HEK293 (cell line): ENCODE results near the gene NOC2L.

Experiments used
- GLI4 ChIP-seq: fragments of 450-650 bp; formaldehyde crosslinking; IDR thresholded peaks from 2 replicates; pipeline ENCODE4 v1.5.1; 2016; ENCODE audit warnings: missing biosample characterization, missing genetic modification characterization
- PATZ1 ChIP-seq: fragments of 450-650 bp; formaldehyde crosslinking; IDR thresholded peaks from 2 replicates; pipeline ENCODE4 v1.5.1; 2016; ENCODE audit warnings: missing biosample characterization, missing genetic modification characterization
- SCRT2 ChIP-seq: fragments of 450-650 bp; formaldehyde crosslinking; IDR thresholded peaks from 2 replicates; pipeline ENCODE4 v1.5.1; 2016; ENCODE audit warnings: missing biosample characterization, missing genetic modification characterization
- TRIM28 ChIP-seq: IDR thresholded peaks from 2 replicates; pipeline ENCODE4 v1.6.1; 2011; ENCODE audit warnings: low read length, control low read depth, borderline replicate concordance
- YY2 ChIP-seq: fragments of 450-650 bp; formaldehyde crosslinking; IDR thresholded peaks from 2 replicates; pipeline ENCODE4 v1.5.1; 2016; ENCODE audit warnings: missing biosample characterization, missing genetic modification characterization
- ZNF138 ChIP-seq: fragments of 450-650 bp; formaldehyde crosslinking; IDR thresholded peaks from 2 replicates; pipeline ENCODE4 v1.5.1; 2016; ENCODE audit warnings: missing biosample characterization, missing genetic modification characterization, borderline replicate concordance
- ZNF140 ChIP-seq: fragments of 450-650 bp; formaldehyde crosslinking; IDR thresholded peaks from 2 replicates; pipeline ENCODE4 v1.5.1; 2016; ENCODE audit warnings: missing biosample characterization, missing genetic modification characterization
- ZNF148 ChIP-seq: fragments of 450-650 bp; formaldehyde crosslinking; IDR thresholded peaks from 2 replicates; pipeline ENCODE4 v1.5.0; 2017; ENCODE audit warnings: missing biosample characterization, missing genetic modification characterization, borderline replicate concordance
- ZNF292 ChIP-seq: fragments of 450-650 bp; formaldehyde crosslinking; IDR thresholded peaks from 2 replicates; pipeline ENCODE4 v1.5.1; 2016; ENCODE audit warnings: low read depth, missing biosample characterization, missing genetic modification characterization, borderline replicate concordance
- ZNF37A ChIP-seq: fragments of 450-650 bp; IDR thresholded peaks from 2 replicates; pipeline ENCODE4 v1.5.1; 2018; ENCODE audit warnings: missing biosample characterization, missing genetic modification characterization
- ZNF510 ChIP-seq: fragments of 450-650 bp; formaldehyde crosslinking; IDR thresholded peaks from 2 replicates; pipeline ENCODE4 v1.5.1; 2018; ENCODE audit warnings: mild to moderate bottlenecking, missing genetic modification characterization, missing biosample characterization; ENCODE audit not compliant: insufficient replicate concordance
- ZNF571 ChIP-seq: fragments of 450-650 bp; formaldehyde crosslinking; IDR thresholded peaks from 2 replicates; pipeline ENCODE4 v1.5.0; 2017; ENCODE audit warnings: missing biosample characterization, missing genetic modification characterization
- ZNF580 ChIP-seq: fragments of 450-650 bp; formaldehyde crosslinking; IDR thresholded peaks from 2 replicates; pipeline ENCODE4 v1.5.1; 2016; ENCODE audit warnings: missing biosample characterization, missing genetic modification characterization
- ZNF596 ChIP-seq: fragments of 450-650 bp; IDR thresholded peaks from 2 replicates; pipeline ENCODE4 v1.5.0; 2018; ENCODE audit warnings: missing biosample characterization, mild to moderate bottlenecking, missing genetic modification characterization, moderate library complexity
- ZNF621 ChIP-seq: fragments of 450-650 bp; formaldehyde crosslinking; IDR thresholded peaks from 2 replicates; pipeline ENCODE4 v1.5.1; 2017; ENCODE audit warnings: missing biosample characterization, missing genetic modification characterization
- ZNF629 ChIP-seq: fragments of 450-650 bp; formaldehyde crosslinking; IDR thresholded peaks from 2 replicates; pipeline ENCODE4 v1.5.1; 2017; ENCODE audit warnings: missing biosample characterization, missing genetic modification characterization
- ZNF664 ChIP-seq: fragments of 450-650 bp; formaldehyde crosslinking; IDR thresholded peaks from 2 replicates; pipeline ENCODE4 v1.5.1; 2016; ENCODE audit warnings: missing biosample characterization, missing genetic modification characterization
- ZNF768 ChIP-seq: fragments of 450-650 bp; formaldehyde crosslinking; IDR thresholded peaks from 2 replicates; pipeline ENCODE4 v1.5.1; 2018; ENCODE audit warnings: missing biosample characterization, mild to moderate bottlenecking, missing genetic modification characterization
- ZNF792 ChIP-seq: fragments of 450-650 bp; formaldehyde crosslinking; IDR thresholded peaks from 2 replicates; pipeline ENCODE4 v1.5.1; 2016; ENCODE audit warnings: missing biosample characterization, missing genetic modification characterization
- TF ChIP-seq, protein P1 (sequence below): fragments of 450-650 bp; formaldehyde crosslinking; conservative IDR thresholded peaks from 2 replicates; pipeline ENCODE4 v1.5.1; 2016; ENCODE audit warnings: low read depth, missing biosample characterization, missing genetic modification characterization
- TF ChIP-seq, protein P2 (sequence below): fragments of 450-650 bp; formaldehyde crosslinking; optimal IDR thresholded peaks from 2 replicates; pipeline ENCODE3; 2016; ENCODE audit warnings: missing biosample characterization, mild to moderate bottlenecking, missing genetic modification characterization
- TF ChIP-seq, protein P3 (sequence below): fragments of 450-650 bp; formaldehyde crosslinking; IDR thresholded peaks from 2 replicates; pipeline ENCODE4 v1.5.1; 2016; ENCODE audit warnings: missing biosample characterization, missing genetic modification characterization
- TF ChIP-seq, protein P4 (sequence below): fragments of 450-650 bp; formaldehyde crosslinking; IDR thresholded peaks from 2 replicates; pipeline ENCODE4 v1.5.1; 2017; ENCODE audit warnings: missing biosample characterization, missing genetic modification characterization

NOC2L gene

GRCh38 chr1:1000357-1001056 lies 41.5 kb upstream of the NOC2L start (continued):
- TF ChIP-seq, protein P1, sequence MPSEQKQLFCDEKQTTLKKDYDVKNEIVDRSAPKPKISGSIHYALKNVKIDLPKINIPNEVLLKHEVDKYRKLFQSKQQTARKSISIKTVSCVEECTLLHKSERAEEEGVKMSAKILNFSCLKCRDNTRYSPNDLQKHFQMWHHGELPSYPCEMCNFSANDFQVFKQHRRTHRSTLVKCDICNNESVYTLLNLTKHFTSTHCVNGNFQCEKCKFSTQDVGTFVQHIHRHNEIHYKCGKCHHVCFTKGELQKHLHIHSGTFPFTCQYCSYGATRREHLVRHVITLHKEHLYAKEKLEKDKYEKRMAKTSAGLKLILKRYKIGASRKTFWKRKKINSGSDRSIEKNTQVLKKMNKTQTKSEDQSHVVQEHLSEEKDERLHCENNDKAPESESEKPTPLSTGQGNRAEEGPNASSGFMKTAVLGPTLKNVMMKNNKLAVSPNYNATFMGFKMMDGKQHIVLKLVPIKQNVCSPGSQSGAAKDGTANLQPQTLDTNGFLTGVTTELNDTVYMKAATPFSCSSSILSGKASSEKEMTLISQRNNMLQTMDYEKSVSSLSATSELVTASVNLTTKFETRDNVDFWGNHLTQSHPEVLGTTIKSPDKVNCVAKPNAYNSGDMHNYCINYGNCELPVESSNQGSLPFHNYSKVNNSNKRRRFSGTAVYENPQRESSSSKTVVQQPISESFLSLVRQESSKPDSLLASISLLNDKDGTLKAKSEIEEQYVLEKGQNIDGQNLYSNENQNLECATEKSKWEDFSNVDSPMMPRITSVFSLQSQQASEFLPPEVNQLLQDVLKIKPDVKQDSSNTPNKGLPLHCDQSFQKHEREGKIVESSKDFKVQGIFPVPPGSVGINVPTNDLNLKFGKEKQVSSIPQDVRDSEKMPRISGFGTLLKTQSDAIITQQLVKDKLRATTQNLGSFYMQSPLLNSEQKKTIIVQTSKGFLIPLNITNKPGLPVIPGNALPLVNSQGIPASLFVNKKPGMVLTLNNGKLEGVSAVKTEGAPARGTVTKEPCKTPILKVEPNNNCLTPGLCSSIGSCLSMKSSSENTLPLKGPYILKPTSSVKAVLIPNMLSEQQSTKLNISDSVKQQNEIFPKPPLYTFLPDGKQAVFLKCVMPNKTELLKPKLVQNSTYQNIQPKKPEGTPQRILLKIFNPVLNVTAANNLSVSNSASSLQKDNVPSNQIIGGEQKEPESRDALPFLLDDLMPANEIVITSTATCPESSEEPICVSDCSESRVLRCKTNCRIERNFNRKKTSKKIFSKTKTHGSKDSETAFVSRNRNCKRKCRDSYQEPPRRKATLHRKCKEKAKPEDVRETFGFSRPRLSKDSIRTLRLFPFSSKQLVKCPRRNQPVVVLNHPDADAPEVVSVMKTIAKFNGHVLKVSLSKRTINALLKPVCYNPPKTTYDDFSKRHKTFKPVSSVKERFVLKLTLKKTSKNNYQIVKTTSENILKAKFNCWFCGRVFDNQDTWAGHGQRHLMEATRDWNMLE (tag by site-specific recombination) = no peak; the same call in 1 of the 2 replicates
- TF ChIP-seq PATZ1 = peak; percentile 95
- TF ChIP-seq, protein P2, sequence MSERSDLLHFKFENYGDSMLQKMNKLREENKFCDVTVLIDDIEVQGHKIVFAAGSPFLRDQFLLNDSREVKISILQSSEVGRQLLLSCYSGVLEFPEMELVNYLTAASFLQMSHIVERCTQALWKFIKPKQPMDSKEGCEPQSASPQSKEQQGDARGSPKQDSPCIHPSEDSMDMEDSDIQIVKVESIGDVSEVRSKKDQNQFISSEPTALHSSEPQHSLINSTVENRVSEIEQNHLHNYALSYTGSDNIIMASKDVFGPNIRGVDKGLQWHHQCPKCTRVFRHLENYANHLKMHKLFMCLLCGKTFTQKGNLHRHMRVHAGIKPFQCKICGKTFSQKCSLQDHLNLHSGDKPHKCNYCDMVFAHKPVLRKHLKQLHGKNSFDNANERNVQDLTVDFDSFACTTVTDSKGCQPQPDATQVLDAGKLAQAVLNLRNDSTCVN (tag by site-specific recombination) = peak; percentile 97
- TF ChIP-seq, protein P3, sequence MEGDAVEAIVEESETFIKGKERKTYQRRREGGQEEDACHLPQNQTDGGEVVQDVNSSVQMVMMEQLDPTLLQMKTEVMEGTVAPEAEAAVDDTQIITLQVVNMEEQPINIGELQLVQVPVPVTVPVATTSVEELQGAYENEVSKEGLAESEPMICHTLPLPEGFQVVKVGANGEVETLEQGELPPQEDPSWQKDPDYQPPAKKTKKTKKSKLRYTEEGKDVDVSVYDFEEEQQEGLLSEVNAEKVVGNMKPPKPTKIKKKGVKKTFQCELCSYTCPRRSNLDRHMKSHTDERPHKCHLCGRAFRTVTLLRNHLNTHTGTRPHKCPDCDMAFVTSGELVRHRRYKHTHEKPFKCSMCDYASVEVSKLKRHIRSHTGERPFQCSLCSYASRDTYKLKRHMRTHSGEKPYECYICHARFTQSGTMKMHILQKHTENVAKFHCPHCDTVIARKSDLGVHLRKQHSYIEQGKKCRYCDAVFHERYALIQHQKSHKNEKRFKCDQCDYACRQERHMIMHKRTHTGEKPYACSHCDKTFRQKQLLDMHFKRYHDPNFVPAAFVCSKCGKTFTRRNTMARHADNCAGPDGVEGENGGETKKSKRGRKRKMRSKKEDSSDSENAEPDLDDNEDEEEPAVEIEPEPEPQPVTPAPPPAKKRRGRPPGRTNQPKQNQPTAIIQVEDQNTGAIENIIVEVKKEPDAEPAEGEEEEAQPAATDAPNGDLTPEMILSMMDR = peak; percentile 16; the same call in 1 of the 2 replicates
- peak; percentile 57; the same call in 1 of the 2 replicates for TF ChIP-seq ZNF664
- no peak for TF ChIP-seq ZNF292 (tag by site-specific recombination)
- no peak; the same call in none of the 2 replicates for TF ChIP-seq SCRT2 (tag by site-specific recombination)
- TF ChIP-seq ZNF571 (tag by site-specific recombination) = no peak
- no peak; the same call in 1 of the 2 replicates for TF ChIP-seq ZNF37A (tag by site-specific recombination)
- TF ChIP-seq TRIM28 = no peak
- TF ChIP-seq ZNF510 (tag by site-specific recombination) = no peak
- no peak for TF ChIP-seq ZNF138 (tag by site-specific recombination)
- TF ChIP-seq GLI4 (tag by site-specific recombination) = no peak
- TF ChIP-seq YY2 (tag by site-specific recombination) = peak; percentile 90
- TF ChIP-seq ZNF148 (tag by site-specific recombination) = peak; percentile 77; the same call in 1 of the 2 replicates
- TF ChIP-seq ZNF580 (tag by site-specific recombination) = peak; percentile 55; the same call in 1 of the 2 replicates
- TF ChIP-seq ZNF792 (tag by site-specific recombination) = peak; percentile 79; the same call in 1 of the 2 replicates
- no peak for TF ChIP-seq ZNF140
- TF ChIP-seq ZNF596 (tag by site-specific recombination) = peak; percentile 68
- no peak for TF ChIP-seq ZNF621 (tag by site-specific recombination)
- TF ChIP-seq ZNF629 (tag by site-specific recombination) = peak; percentile 100
- no peak; the same call in 1 of the 2 replicates for TF ChIP-seq ZNF768 (tag by site-specific recombination)
- TF ChIP-seq, protein P4, sequence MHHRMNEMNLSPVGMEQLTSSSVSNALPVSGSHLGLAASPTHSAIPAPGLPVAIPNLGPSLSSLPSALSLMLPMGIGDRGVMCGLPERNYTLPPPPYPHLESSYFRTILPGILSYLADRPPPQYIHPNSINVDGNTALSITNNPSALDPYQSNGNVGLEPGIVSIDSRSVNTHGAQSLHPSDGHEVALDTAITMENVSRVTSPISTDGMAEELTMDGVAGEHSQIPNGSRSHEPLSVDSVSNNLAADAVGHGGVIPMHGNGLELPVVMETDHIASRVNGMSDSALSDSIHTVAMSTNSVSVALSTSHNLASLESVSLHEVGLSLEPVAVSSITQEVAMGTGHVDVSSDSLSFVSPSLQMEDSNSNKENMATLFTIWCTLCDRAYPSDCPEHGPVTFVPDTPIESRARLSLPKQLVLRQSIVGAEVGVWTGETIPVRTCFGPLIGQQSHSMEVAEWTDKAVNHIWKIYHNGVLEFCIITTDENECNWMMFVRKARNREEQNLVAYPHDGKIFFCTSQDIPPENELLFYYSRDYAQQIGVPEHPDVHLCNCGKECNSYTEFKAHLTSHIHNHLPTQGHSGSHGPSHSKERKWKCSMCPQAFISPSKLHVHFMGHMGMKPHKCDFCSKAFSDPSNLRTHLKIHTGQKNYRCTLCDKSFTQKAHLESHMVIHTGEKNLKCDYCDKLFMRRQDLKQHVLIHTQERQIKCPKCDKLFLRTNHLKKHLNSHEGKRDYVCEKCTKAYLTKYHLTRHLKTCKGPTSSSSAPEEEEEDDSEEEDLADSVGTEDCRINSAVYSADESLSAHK (tag by site-specific recombination) = peak; percentile 83
